GM12801 (cell line): ENCODE data around the gene TNF.

Experiments
- TF ChIP-seq, protein P1 (sequence below): IDR thresholded peaks from one replicate; pipeline ENCODE4 v1.5.1; 2011; ENCODE audit warnings: control low read depth; ENCODE audit not compliant: insufficient read length; ENCODE audit errors: extremely low read depth

Gene TNF

GRCh38 chr6:31569861-31570536, 5.4 kb upstream of the TNF start:
- TF ChIP-seq, protein P1, sequence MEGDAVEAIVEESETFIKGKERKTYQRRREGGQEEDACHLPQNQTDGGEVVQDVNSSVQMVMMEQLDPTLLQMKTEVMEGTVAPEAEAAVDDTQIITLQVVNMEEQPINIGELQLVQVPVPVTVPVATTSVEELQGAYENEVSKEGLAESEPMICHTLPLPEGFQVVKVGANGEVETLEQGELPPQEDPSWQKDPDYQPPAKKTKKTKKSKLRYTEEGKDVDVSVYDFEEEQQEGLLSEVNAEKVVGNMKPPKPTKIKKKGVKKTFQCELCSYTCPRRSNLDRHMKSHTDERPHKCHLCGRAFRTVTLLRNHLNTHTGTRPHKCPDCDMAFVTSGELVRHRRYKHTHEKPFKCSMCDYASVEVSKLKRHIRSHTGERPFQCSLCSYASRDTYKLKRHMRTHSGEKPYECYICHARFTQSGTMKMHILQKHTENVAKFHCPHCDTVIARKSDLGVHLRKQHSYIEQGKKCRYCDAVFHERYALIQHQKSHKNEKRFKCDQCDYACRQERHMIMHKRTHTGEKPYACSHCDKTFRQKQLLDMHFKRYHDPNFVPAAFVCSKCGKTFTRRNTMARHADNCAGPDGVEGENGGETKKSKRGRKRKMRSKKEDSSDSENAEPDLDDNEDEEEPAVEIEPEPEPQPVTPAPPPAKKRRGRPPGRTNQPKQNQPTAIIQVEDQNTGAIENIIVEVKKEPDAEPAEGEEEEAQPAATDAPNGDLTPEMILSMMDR = no peak

- TF ChIP-seq, protein P1 = no peak
These were observed 3.1 kb upstream of the TNF start, which contains the start of gene LTA for GRCh38 chr6:31572041-31572911. TSS of gene LTA (plus strand) at chr6:31572289. CDS start at chr6:31572743, 454 bp downstream.

- TF ChIP-seq, protein P1 = no peak
These were observed 1.9 kb upstream of the TNF start for GRCh38 chr6:31573239-31574105.

- TF ChIP-seq, protein P1 = no peak
These were observed 981 bp upstream of the TNF start for GRCh38 chr6:31574106-31575061.

GRCh38 chr6:31575952-31576685, 754 bp downstream of the TNF start:
- TF ChIP-seq, protein P1 = no peak

- TF ChIP-seq, protein P1 = no peak
These were observed 1.7 kb downstream of the TNF start for GRCh38 chr6:31576897-31577578.
